Activated gamma-delta T cell treated with anti-CD3 and anti-CD28 coated beads, Interleukin-2, amount 50 U/mL, for 16 hours (primary cell): ENCODE measurements around the gene DBNL.

Source experiments
- DNase-seq: peaks from one replicate; pipeline ENCODE4 v3.0.0-alpha.2; 2020; ENCODE audit warnings: low read depth

DBNL gene

GRCh38 chr7:44043902-44044301 lies 600 bp upstream of the DBNL start:
- DNase-seq = no peak

DNA sequence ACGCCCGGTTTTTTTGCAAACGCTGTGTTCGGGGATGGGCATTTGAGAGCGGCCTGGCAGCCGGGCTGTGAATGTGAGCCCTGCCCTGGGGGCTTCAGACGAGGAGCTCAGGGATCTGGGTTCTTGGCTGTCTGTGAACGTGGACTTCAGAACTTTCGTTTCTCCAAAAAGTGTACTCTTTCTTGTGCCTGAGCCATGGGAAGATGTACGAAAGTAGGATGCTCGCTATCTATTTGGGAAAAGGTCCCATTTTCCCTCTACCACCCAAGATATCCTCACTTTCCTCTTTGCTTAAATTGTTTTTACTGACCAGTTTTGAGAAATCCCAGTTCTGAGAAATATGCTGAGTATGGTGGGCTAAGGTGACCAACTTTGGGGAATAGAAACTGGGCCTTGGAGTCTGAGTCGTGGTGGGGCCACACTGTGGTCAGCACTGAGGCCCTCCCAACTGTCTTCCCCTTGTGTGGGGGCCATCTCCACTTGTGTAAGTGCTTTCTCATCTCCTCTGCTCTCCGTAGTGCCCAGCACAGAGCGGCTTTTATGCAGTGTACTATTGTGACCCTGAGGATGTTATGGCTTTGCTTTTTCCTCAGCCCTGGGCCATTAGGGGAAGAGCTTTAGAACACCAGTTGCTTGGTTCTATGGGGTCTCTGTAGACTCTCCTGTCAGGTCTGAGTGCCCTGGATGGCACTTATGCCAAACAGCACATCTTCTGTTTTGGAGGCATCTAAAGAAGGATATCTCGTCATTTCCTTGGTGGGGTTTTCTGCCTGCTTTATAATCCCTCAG lies 918 bp downstream of the DBNL start:
- no peak for DNase-seq

- no peak for DNase-seq
Measured at GRCh38 chr7:44046321-44047061, 2.0 kb downstream of the DBNL start.

DNA sequence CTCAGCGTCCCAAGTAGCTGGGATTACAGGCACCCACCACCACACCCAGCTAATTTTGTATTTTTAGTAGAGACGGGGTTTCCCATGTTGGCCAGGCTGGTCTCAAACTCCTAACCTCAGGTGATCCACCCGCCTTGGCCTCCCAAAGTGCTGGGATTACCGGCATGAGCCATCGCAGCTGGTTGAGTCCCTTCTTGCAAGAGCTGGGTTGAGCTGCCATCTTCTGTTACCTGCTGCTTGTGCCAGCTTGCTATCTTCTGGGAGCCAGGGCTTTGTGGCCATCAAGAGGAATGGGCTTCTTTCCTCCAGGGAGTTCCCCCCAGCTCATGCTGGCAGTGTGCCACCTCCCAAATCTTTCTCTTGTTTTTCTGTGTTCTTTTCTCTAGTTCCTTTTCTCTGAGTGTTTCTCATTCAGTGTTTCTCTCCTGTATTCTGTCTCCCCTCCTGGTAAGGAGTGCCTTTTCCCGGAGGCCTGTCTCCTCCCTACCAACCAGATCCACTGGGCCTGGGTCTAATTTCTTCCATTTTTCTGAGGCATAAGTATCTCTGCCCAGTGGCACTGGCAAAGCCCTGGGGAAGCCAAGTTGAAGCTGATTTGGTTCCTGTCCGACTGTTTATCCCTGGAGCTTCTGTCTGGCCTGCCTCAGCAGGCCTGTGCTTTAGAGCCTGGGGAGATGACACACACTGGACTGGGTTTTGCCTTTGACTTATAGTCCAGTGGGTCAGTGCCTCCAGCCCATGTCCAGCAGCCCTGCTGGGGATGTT lies 3.7 kb downstream of the DBNL start:
- no peak for DNase-seq

DNA sequence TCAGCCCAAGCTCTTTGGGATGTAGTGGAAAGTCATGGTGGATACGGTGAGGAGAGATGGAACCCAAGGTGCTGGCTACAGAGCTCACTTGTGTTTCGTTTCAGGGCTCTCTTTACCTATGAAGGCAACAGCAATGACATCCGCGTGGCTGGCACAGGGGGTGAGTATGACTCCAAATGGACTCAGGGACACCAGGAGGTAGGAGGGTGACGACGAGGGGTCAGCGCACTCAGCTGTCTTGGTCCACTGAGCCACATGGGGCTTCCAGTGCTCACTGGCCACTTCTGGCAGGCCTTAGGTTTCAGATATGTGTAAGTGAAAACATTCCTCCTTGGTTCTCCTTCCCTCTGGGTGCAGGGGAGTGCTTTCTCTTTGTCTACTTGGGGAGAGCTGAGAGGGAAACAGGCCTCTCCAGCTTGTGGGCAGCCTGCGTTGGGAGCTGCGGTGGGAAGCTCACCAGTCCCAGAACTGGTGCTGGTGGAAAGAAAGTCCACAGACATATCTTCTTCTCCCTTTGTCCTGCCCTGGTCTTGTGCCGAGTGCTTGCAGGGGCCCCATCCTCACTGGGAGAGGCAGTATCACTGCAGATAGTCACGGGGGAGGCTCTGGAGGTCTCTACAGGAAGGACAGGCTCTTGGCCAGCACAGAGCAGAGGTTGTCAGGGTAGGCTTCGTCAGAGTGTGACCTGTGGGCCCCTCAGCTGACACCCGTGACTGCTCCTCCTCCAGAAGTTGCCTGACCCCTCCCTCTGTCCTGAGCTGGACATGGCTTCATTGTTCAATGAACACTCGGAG lies 5.8 kb downstream of the DBNL start:
- DNase-seq = no peak

DNA sequence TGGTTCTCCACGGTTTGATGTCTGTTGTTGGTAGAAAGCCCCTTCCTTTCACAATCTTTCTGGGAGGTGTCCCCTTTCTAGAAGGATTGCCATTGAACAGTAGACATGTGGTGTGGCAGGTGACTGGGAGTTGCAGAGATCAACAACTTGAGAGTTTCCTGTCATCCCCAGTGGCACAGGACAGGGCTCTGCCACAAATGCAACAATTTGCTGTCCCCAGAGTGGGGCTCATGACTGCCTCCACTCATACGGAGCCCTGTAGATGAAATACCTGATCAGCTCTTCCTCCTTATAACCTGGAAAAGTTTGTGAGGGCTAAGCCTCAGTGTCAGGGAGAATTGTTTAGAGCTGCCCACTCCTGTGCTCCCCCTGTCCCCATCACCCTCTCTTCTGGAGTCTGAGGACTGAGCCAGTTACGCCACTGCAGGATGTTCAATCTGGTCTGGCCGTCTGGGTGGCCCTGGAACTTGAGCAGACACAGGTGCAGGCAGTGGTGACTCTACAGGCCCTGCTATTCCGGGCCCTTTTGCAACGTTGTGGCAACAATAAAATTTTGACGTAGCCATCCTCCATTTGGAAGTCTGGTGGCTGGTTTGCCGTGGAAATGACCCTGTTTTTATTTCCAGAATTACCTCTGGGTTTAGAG lies 6.5 kb downstream of the DBNL start:
- no peak for DNase-seq

GRCh38 chr7:44051611-44052220 lies 7.2 kb downstream of the DBNL start:
- no peak for DNase-seq

GRCh38 chr7:44052771-44053365 lies 8.4 kb downstream of the DBNL start:
- DNase-seq = no peak

DNA sequence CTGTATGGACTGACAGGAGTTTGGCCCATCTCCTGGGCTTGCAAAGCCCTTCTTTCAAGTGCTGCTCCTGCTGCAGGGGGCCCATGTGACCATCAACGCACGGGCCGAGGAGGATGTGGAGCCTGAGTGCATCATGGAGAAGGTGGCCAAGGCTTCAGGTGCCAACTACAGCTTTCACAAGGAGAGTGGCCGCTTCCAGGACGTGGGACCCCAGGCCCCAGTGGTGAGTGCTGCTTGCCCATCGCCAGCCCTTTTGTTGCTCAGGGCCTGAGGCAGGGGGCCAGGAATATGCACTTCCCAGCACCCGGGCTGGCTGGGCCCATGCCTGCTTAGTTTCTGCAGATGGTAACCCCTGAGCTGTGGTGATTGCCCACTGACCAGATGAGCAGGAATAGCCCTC lies 12.2 kb downstream of the DBNL start:
- DNase-seq = no peak

DNA sequence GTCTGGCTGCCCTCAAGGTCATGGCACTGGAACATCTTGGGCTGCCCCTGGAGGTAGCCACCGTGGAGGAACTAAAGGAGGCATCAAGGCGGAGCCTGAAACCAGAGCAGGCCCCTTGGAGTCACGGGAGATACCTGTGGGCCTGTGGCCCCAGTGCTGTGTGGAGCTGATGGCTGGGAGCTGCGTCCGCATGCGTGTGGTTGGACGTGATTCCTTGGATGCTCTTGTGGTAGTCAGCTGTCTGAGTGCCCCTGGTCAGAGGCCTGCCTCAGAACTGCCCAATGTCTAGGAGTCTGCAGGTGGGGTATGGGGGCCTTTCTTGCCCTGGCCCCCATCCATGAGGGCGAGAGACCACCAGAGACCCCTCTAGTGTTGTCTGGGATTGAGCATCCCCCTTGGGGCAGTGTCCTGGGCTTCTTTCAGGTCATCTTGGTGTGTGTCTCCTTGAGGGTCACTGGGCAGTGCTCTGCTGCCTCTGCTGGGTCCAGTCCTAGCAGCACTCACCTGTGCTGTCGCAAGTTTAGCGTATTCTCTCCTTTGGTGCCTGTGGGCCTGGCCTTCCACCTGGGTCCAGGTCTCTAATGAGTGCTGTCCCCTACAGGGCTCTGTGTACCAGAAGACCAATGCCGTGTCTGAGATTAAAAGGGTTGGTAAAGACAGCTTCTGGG lies 12.8 kb downstream of the DBNL start:
- DNase-seq = no peak

DNA sequence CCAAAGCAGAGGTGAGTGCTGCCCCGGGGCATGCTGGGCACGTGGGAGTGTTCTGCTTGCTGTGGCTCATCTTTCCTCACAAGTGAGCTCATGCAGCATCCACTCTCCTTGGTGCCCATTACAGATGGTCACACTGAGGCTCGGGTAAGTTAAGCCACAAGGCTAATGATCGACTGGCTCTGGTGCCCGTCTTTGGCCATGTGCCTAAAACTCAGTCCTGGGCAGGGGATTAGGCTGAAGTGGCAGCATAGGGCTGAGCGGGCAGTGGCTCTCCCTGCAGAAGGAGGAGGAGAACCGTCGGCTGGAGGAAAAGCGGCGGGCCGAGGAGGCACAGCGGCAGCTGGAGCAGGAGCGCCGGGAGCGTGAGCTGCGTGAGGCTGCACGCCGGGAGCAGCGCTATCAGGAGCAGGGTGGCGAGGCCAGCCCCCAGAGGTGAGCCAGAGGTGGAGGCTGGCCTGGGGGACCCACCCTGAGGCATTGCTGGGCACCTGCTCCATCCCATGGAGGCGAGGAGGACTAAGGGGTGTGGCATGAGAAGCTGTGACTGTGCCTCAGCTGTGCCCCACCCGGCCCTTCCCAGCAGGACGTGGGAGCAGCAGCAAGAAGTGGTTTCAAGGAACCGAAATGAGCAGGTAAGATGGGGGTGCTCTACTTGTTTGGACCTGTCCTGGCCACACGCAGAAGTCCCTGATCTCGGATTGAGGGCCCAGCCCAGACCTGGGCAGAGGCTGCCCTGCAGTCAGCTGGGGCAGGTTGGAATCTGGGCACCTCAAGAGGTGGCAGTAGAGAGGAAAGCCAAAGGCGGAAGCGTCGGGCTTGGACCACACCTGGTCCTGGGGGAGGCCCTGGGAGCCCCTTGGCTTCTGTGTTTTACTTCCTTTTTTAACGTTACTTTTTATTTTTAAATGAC lies 13.6 kb downstream of the DBNL start:
- DNase-seq = no peak

GRCh38 chr7:44058759-44059218 lies 14.3 kb downstream of the DBNL start:
- DNase-seq = no peak

GRCh38 chr7:44059219-44060090 lies 15.0 kb downstream of the DBNL start:
- no peak for DNase-seq

DNA sequence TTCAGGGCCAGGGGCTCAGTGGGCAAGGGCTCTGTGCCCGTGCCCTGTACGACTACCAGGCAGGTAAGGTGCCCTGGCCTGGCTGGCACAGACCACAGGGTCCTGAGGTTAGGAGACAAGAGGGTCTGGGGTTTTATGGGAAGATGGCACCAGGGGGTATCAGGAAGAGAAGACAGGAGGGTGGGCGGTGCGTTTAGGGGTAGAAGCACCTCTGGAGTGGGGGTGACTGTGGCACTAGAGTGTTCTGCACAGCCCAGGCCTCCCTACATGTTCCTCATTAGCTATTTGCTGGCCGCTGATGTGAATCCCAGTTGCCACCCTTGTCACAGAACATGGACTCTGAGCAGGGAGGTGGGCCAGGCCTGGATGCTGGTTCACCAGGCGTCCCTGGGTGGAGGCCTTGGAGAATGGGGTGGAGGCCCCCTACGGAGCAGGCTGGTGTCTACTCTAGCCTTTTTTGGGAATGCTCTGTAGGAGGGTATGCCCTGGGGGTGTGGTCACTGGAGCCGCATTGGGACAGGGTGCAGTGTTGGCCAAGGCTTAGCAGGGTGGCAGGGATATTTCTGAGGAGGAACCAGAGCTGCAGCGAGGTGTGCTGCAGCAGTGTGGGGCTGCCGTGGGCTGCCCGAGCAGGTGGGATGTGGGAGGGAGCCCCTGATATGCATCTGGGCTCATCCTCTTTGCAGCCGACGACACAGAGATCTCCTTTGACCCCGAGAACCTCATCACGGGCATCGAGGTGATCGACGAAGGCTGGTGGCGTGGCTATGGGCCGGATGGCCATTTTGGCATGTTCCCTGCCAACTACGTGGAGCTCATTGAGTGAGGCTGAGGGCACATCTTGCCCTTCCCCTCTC lies 15.8 kb downstream of the DBNL start:
- no peak for DNase-seq

- DNase-seq = no peak
Measured at GRCh38 chr7:44060948-44061644, 16.6 kb downstream of the DBNL start.

DNA sequence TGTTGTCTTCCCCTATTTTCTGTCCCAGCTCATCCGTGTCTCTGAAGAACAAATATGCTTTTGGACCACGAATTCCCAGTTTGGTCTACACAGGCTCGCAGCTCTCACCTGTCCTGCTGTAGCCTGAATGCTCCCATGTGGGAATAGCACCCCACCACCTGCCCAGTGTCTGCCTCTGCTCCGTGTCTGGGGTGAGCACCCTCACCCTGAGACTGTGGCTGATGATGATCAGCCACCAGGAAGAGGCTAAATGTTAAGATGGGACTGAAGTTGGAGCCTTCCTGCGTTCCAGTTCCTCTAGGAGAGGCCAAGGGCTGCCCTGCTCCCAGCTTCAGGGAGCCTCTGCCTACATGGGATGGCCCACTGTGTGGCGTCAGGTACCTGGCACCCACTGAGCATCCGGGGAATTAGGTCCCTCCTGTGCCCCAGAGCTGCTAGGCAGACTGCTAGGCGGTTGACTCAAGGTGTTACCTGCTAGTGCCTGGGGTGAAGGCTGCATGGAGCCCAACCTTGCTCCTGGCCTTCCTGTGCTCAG lies 17.2 kb downstream of the DBNL start:
- DNase-seq = no peak
